NCI-H2107 treated with DMSO at 0.1 percent for 48 hours (cell line): ENCODE measurements around the gene DMD.
"Not testable (repeated sequence)": the region's sequence is repeated elsewhere in the genome, so short reads cannot be mapped to it uniquely, and the experiment has no call there.

Experiments
- DNase-seq: peaks from one replicate; lab custom pipeline; 2025; ENCODE audit not compliant: unreplicated experiment; lab: John Stamatoyannopoulos, UW

The DMD gene

GRCh38 chrX:32867781-32868523 is 343.4 kb downstream of the DMD start:
- DNase-seq: no peak

- DNase-seq: no peak
These were observed 359.1 kb downstream of the DMD start for GRCh38 chrX:32852203-32852602.

- DNase-seq: no peak
These were observed 359.8 kb downstream of the DMD start for GRCh38 chrX:32851556-32851955.

- no peak for DNase-seq
These were observed 363.4 kb downstream of the DMD start for GRCh38 chrX:32847921-32848320.

- no peak for DNase-seq
These were observed 369.3 kb downstream of the DMD start for GRCh38 chrX:32842053-32842452.

GRCh38 chrX:32839781-32840180 is 371.6 kb downstream of the DMD start:
- DNase-seq: no peak

- DNase-seq: no peak
These were observed 386.3 kb downstream of the DMD start for GRCh38 chrX:32825009-32825408.

- DNase-seq: no peak
These were observed 407.3 kb downstream of the DMD start for GRCh38 chrX:32804034-32804433.

GRCh38 chrX:32798990-32799389 is 412.4 kb downstream of the DMD start:
- DNase-seq: no peak

GRCh38 chrX:32788936-32789335 is 422.4 kb downstream of the DMD start:
- DNase-seq: no peak

GRCh38 chrX:32780109-32780508 is 431.2 kb downstream of the DMD start:
- DNase-seq: no peak

- DNase-seq: no peak
These were observed 432.4 kb downstream of the DMD start for GRCh38 chrX:32778965-32779364.

- DNase-seq: no peak
These were observed 436.4 kb downstream of the DMD start for GRCh38 chrX:32774966-32775365.

GRCh38 chrX:32749070-32749469 is 462.3 kb downstream of the DMD start:
- DNase-seq: no peak

GRCh38 chrX:32745323-32745722 is 466.0 kb downstream of the DMD start:
- DNase-seq: no peak

- no peak for DNase-seq
These were observed 466.4 kb downstream of the DMD start for GRCh38 chrX:32744921-32745320.

- no peak for DNase-seq
These were observed 469.4 kb downstream of the DMD start for GRCh38 chrX:32741910-32742309.

GRCh38 chrX:32708542-32708941 is 502.8 kb downstream of the DMD start:
- DNase-seq: no peak

- DNase-seq: not testable (repeated sequence)
These were observed 506.0 kb downstream of the DMD start for GRCh38 chrX:32705385-32705784.

- no peak for DNase-seq
These were observed 524.0 kb downstream of the DMD start for GRCh38 chrX:32687379-32687778.

- no peak for DNase-seq
These were observed 532.9 kb downstream of the DMD start for GRCh38 chrX:32678487-32678886.

- DNase-seq: no peak
These were observed 538.2 kb downstream of the DMD start for GRCh38 chrX:32673193-32673592.

GRCh38 chrX:32662516-32662915 is 548.8 kb downstream of the DMD start:
- no peak for DNase-seq
